ENCODE results near the gene ADAMTSL1. TPM values are rescaled to one million over a fixed set of nuclear protein-coding genes. Genes with fewer than 3 reads are reported as not detected.

The ADAMTSL1 gene
- total RNA-seq, 2 donors from 2014 or later, result 1.5 TPM; not detected in 1

GRCh38 chr9:18877984-18878383, 404.0 kb downstream of the ADAMTSL1 start:
- Histone ChIP-seq H3K27me3 (ENCODE audit: control insufficient read depth, insufficient read depth, low read length, poor library complexity, severe bottlenecking) (no peaks in the 10 kb centered on the region), H3K9me3 (ENCODE audit: control insufficient read depth, low read length) (peaks cover 1% of the 10 kb centered on the region), H3K36me3 (ENCODE audit: control insufficient read depth, insufficient read depth, low read length) (no peaks in the 10 kb centered on the region), H3K27ac (ENCODE audit: low read depth, low read length) (no peak overlapping the region), H3K4me3 (ENCODE audit: low read length) (no peak overlapping the region), H3K4me1 (ENCODE audit: control insufficient read depth, insufficient read depth, low read length) (no peaks in the 10 kb centered on the region), H3K9ac (ENCODE audit: extremely low read depth, low read length, poor library complexity, severe bottlenecking) (no peak overlapping the region)
- Mint-ChIP-seq H3K4me1 (no peaks in the 10 kb centered on the region), H3K36me3 (ENCODE audit: low read depth) (no peaks in the 10 kb centered on the region), H3K4me3 (no peak overlapping the region), H3K27me3 (ENCODE audit: insufficient read depth) (peaks cover 2% of the 10 kb centered on the region), H3K9me3 (peaks cover 5% of the 10 kb centered on the region), H3K27ac (no peak overlapping the region)
- 87 to 100% methylated on average over 2 to 3 of the region's 3 CpGs for WGBS, 2 experiments (ENCODE audit: insufficient coverage in 1 of 2, insufficient read length in 1 of 2)
- no peak for TF ChIP-seq CTCF (conservative IDR thresholded peaks at IDR 0.05)
- DNase-seq, result no peak

GRCh38 chr9:18881758-18882157, 407.8 kb downstream of the ADAMTSL1 start:
- Mint-ChIP-seq H3K4me3 (no peak overlapping the region), H3K36me3 (ENCODE audit: low read depth) (no peaks in the 10 kb centered on the region), H3K4me1 (no peaks in the 10 kb centered on the region), H3K27me3 (ENCODE audit: insufficient read depth) (peaks cover 2% of the 10 kb centered on the region), H3K27ac (no peak overlapping the region), H3K9me3 (peaks cover 8% of the 10 kb centered on the region)
- H3K4me1 ChIP-seq (ENCODE audit: control insufficient read depth, insufficient read depth, low read length), result no peaks in the 10 kb centered on the region
- no peak overlapping the region for H3K27ac ChIP-seq (ENCODE audit: low read depth, low read length)
- H3K9ac ChIP-seq (ENCODE audit: extremely low read depth, low read length, poor library complexity, severe bottlenecking), result no peak overlapping the region
- no peaks in the 10 kb centered on the region for H3K27me3 ChIP-seq (ENCODE audit: control insufficient read depth, insufficient read depth, low read length, poor library complexity, severe bottlenecking)
- TF ChIP-seq CTCF (conservative IDR thresholded peaks at IDR 0.05), result no peak
- peaks cover 7% of the 10 kb centered on the region for H3K9me3 ChIP-seq (ENCODE audit: control insufficient read depth, low read length)
- 87% methylated on average over 2 of the region's 2 CpGs; no CpG with 5 or more reads in 1 of the 2 experiments for WGBS, 2 experiments (ENCODE audit: insufficient coverage in 1 of 2, insufficient read length in 1 of 2)
- no peaks in the 10 kb centered on the region for H3K36me3 ChIP-seq (ENCODE audit: control insufficient read depth, insufficient read depth, low read length)
- no peak overlapping the region for H3K4me3 ChIP-seq (ENCODE audit: low read length)
- no peak for DNase-seq

GRCh38 chr9:18887546-18887945, 413.6 kb downstream of the ADAMTSL1 start:
- Histone ChIP-seq H3K27ac (ENCODE audit: low read depth, low read length) (no peak overlapping the region), H3K36me3 (ENCODE audit: control insufficient read depth, insufficient read depth, low read length) (no peaks in the 10 kb centered on the region), H3K27me3 (ENCODE audit: control insufficient read depth, insufficient read depth, low read length, poor library complexity, severe bottlenecking) (no peaks in the 10 kb centered on the region), H3K9me3 (ENCODE audit: control insufficient read depth, low read length) (peaks cover 7% of the 10 kb centered on the region), H3K4me1 (ENCODE audit: control insufficient read depth, insufficient read depth, low read length) (no peaks in the 10 kb centered on the region), H3K4me3 (ENCODE audit: low read length) (no peak overlapping the region), H3K9ac (ENCODE audit: extremely low read depth, low read length, poor library complexity, severe bottlenecking) (no peak overlapping the region)
- no peak overlapping the region for H3K27ac Mint-ChIP-seq
- H3K9me3 Mint-ChIP-seq, result peaks cover 7% of the 10 kb centered on the region
- TF ChIP-seq CTCF (conservative IDR thresholded peaks at IDR 0.05), result no peak
- no peaks in the 10 kb centered on the region for H3K4me1 Mint-ChIP-seq
- no peak for DNase-seq
- H3K36me3 Mint-ChIP-seq (ENCODE audit: low read depth), result no peaks in the 10 kb centered on the region
- no peak overlapping the region for H3K4me3 Mint-ChIP-seq
- 93 to 100% methylated on average over 1 of the region's 1 CpG for WGBS, 2 experiments (ENCODE audit: insufficient coverage in 1 of 2, insufficient read length in 1 of 2)
- H3K27me3 Mint-ChIP-seq (ENCODE audit: insufficient read depth), result peaks cover 1% of the 10 kb centered on the region

All from endodermal cell (in vitro differentiated cells).